Neural cell (in vitro differentiated cells): ENCODE results near the gene SCRG1. TPM values are rescaled to one million over a fixed set of nuclear protein-coding genes. Genes with fewer than 3 reads are reported as not detected.

Experiments used
- H2AFZ ChIP-seq: fragments of 200-600, 300-800 bp; sonication (generic), shearing (Covaris generic); 2 replicates; pipeline ENCODE4 v1.6.0; 2014; ENCODE audit warnings: low read depth, mild to moderate bottlenecking, antibody characterized with exemption, low read length, moderate library complexity
- H3F3A ChIP-seq: fragments of 200-600 bp; shearing (Covaris generic); 2 replicates; pipeline ENCODE4 v1.6.1; 2016; ENCODE audit warnings: mild to moderate bottlenecking, moderate library complexity, mixed read lengths, antibody characterized with exemption, low read length; ENCODE audit not compliant: insufficient read depth, poor library complexity, severe bottlenecking
- H3K27ac ChIP-seq: fragments of 200-600, 300-800 bp; sonication (generic), shearing (Covaris generic); 2 replicates; pipeline ENCODE4 v1.5.1; 2014; ENCODE audit warnings: mild to moderate bottlenecking, low read length, moderate library complexity
- H3K27me3 ChIP-seq: fragments of 300-800, 200-600 bp; sonication (generic), shearing (Covaris generic); 2 replicates; pipeline ENCODE4 v1.6.0; 2014; ENCODE audit warnings: mild to moderate bottlenecking, low read depth, low read length, moderate library complexity; ENCODE audit not compliant: insufficient read depth
- H3K36me3 ChIP-seq: fragments of 300-800, 200-600 bp; sonication (generic), shearing (Covaris generic); 2 replicates; pipeline ENCODE4 v1.5.1; 2014; ENCODE audit warnings: mild to moderate bottlenecking, antibody characterized with exemption, low read length, moderate library complexity; ENCODE audit not compliant: insufficient read depth
- H3K4me2 ChIP-seq: fragments of 300-800, 200-600 bp; sonication (generic), shearing (Covaris generic); 2 replicates; pipeline ENCODE4 v1.6.0; 2014; ENCODE audit warnings: mild to moderate bottlenecking, low read length
- H3K4me3 ChIP-seq: fragments of 300-800, 200-600 bp; sonication (generic), shearing (Covaris generic); 2 replicates; pipeline ENCODE4 v1.5.1; 2014; ENCODE audit warnings: mild to moderate bottlenecking, low read length, moderate library complexity
- H3K79me2 ChIP-seq: fragments of 200-600 bp; shearing (Covaris generic); replicated peaks from 2 replicates; pipeline ENCODE4 v1.6.0; 2014; ENCODE audit warnings: mild to moderate bottlenecking, low read length, moderate library complexity; ENCODE audit not compliant: insufficient read depth
- H3K9ac ChIP-seq: fragments of 300-800, 200-600 bp; sonication (generic), shearing (Covaris generic); 2 replicates; pipeline ENCODE4 v1.6.1; 2016; ENCODE audit warnings: mild to moderate bottlenecking, low read length, mixed read lengths
- H3K9me2 ChIP-seq: fragments of 200-600 bp; shearing (Covaris generic); 2 replicates; pipeline ENCODE4 v1.6.1; 2016; ENCODE audit warnings: mild to moderate bottlenecking, low read length, mixed read lengths; ENCODE audit not compliant: insufficient read depth
- H3K9me3 ChIP-seq: fragments of 200-600, 300-800 bp; sonication (generic), shearing (Covaris generic); 2 replicates; pipeline ENCODE4 v1.6.1; 2016; ENCODE audit warnings: mild to moderate bottlenecking, mixed run types, low read length, moderate library complexity, mixed read lengths
- H4K20me1 ChIP-seq: fragments of 200-600 bp; shearing (Covaris generic); 2 replicates; pipeline ENCODE4 v1.6.1; 2016; ENCODE audit warnings: mild to moderate bottlenecking, mixed run types; ENCODE audit not compliant: insufficient read depth
- EP300 ChIP-seq: fragments of 450-650 bp; conservative IDR thresholded peaks from 2 replicates; pipeline ENCODE4 v1.6.1; 2014; ENCODE audit warnings: antibody characterized with exemption, mild to moderate bottlenecking, moderate library complexity; ENCODE audit not compliant: poor library complexity, severe bottlenecking
- EZH2 ChIP-seq: fragments of 200-600, 300-800 bp; shearing (Covaris generic), sonication (generic); IDR thresholded peaks from 2 replicates; pipeline ENCODE4 v1.6.1; 2014; ENCODE audit warnings: antibody characterized with exemption, low read length, borderline replicate concordance, mild to moderate bottlenecking; ENCODE audit not compliant: insufficient read depth, poor library complexity, severe bottlenecking
- MXI1 ChIP-seq: fragments of 450-650 bp; conservative IDR thresholded peaks from 2 replicates; pipeline ENCODE4 v1.6.1; 2014; ENCODE audit warnings: antibody characterized with exemption, mild to moderate bottlenecking; ENCODE audit not compliant: poor library complexity, severe bottlenecking
- POLR2AphosphoS5 ChIP-seq: IDR thresholded peaks from 2 replicates; pipeline ENCODE4 v1.6.1; 2012
- RAD21 ChIP-seq: fragments of 450-650 bp; conservative IDR thresholded peaks from 2 replicates; pipeline ENCODE4 v1.6.1; 2014; ENCODE audit warnings: antibody characterized with exemption, mild to moderate bottlenecking, moderate library complexity
- SMC3 ChIP-seq: fragments of 450-650 bp; conservative IDR thresholded peaks from 2 replicates; pipeline ENCODE4 v1.6.1; 2014; ENCODE audit warnings: antibody characterized with exemption, mild to moderate bottlenecking, moderate library complexity; ENCODE audit not compliant: poor library complexity
- TAF1 ChIP-seq: IDR thresholded peaks from 2 replicates; pipeline ENCODE4 v1.6.1; 2012; ENCODE audit warnings: low read depth
- polyA plus RNA-seq: library from polyadenylated mRNA; depleted of rRNA; stranded (reverse); fragments of >200 nt; gene quantifications from 2 replicates; pipeline ENCODE4 v1.2.3, GENCODE V29; 2014
- TF ChIP-seq, protein P1 (sequence below): IDR thresholded peaks from 2 replicates; pipeline ENCODE4 v1.6.1; 2012; ENCODE audit warnings: borderline replicate concordance
- TF ChIP-seq, protein P2 (sequence below): fragments of 450-650 bp; IDR thresholded peaks from 2 replicates; pipeline ENCODE4 v1.5.1; 2014; ENCODE audit warnings: antibody characterized with exemption, mild to moderate bottlenecking, moderate library complexity; ENCODE audit not compliant: poor library complexity, severe bottlenecking

Gene SCRG1
- polyA plus RNA-seq, 1 donor from 2014 or later, result 0.42 TPM

DNA sequence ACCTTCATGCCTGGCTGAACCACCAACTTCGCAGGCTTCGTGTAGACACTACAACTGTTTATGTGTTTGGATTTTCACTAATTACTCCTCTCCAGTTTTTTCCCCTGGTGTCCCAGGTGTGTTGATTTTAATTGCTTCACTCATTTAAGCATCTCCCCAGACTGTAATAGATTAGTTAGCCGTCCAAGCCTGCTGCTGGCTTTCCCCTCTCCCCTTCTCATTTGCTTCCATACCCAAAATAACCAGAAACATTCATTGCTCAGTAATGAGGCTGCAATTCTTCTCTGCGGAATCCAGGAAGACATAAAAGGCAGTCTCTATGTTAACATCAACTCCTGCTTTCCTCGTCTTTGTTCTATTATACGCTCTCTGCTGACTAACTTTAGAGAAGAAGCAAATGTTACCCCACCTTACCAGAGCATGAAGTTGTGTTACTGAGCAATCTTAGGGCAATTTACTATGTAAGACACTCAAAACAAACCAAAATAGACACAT is 37.9 kb upstream of the SCRG1 start:
- TF ChIP-seq RAD21 (no peak), EZH2 (no peak), TAF1 (no peak)
- TF ChIP-seq, protein P1, sequence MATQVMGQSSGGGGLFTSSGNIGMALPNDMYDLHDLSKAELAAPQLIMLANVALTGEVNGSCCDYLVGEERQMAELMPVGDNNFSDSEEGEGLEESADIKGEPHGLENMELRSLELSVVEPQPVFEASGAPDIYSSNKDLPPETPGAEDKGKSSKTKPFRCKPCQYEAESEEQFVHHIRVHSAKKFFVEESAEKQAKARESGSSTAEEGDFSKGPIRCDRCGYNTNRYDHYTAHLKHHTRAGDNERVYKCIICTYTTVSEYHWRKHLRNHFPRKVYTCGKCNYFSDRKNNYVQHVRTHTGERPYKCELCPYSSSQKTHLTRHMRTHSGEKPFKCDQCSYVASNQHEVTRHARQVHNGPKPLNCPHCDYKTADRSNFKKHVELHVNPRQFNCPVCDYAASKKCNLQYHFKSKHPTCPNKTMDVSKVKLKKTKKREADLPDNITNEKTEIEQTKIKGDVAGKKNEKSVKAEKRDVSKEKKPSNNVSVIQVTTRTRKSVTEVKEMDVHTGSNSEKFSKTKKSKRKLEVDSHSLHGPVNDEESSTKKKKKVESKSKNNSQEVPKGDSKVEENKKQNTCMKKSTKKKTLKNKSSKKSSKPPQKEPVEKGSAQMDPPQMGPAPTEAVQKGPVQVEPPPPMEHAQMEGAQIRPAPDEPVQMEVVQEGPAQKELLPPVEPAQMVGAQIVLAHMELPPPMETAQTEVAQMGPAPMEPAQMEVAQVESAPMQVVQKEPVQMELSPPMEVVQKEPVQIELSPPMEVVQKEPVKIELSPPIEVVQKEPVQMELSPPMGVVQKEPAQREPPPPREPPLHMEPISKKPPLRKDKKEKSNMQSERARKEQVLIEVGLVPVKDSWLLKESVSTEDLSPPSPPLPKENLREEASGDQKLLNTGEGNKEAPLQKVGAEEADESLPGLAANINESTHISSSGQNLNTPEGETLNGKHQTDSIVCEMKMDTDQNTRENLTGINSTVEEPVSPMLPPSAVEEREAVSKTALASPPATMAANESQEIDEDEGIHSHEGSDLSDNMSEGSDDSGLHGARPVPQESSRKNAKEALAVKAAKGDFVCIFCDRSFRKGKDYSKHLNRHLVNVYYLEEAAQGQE, result no peak
- Histone ChIP-seq H3K36me3 (no peaks in the 10 kb centered on the region), H3F3A (no peaks in the 10 kb centered on the region), H2AFZ (no peak overlapping the region), H3K4me2 (no peak overlapping the region), H3K4me3 (no peak overlapping the region), H3K9me2 (no peaks in the 10 kb centered on the region), H3K79me2 (no peaks in the 10 kb centered on the region), H3K27ac (no peak overlapping the region), H3K9ac (no peak overlapping the region), H4K20me1 (no peaks in the 10 kb centered on the region), H3K27me3 (no peaks in the 10 kb centered on the region), H3K9me3 (no peaks in the 10 kb centered on the region)

DNA sequence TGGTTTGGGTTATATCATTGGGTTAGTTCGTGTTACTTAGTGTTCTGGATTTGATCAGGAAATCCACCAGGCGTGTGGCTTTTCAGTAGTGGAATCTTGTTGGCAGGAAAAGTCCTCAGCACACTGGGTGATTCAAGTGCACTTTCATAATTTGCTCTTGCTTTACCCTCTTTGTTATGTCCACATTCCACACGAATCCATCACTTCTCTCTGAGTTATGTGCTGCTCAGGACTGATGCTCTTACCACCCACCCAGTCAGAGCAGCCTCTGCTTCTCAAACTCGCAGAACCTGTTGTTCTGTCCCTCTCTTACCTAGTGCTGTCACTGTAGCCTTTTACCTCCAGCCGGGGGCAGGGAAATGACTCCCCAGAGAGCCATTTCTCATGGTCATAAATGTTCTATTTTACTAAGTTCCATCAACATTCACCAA is 37.2 kb upstream of the SCRG1 start:
- Histone ChIP-seq H2AFZ (no peak overlapping the region), H3K27me3 (no peaks in the 10 kb centered on the region), H3K36me3 (no peaks in the 10 kb centered on the region), H3K9me2 (no peaks in the 10 kb centered on the region), H3K4me3 (no peak overlapping the region), H3K9ac (no peak overlapping the region), H4K20me1 (no peaks in the 10 kb centered on the region), H3F3A (no peaks in the 10 kb centered on the region), H3K79me2 (no peaks in the 10 kb centered on the region), H3K9me3 (no peaks in the 10 kb centered on the region), H3K4me2 (no peak overlapping the region), H3K27ac (no peak overlapping the region)
- TF ChIP-seq POLR2AphosphoS5 (no peak), EP300 (no peak), EZH2 (no peak), SMC3 (no peak), MXI1 (no peak), RAD21 (no peak)
- TF ChIP-seq, protein P1, result no peak
- TF ChIP-seq, protein P2, sequence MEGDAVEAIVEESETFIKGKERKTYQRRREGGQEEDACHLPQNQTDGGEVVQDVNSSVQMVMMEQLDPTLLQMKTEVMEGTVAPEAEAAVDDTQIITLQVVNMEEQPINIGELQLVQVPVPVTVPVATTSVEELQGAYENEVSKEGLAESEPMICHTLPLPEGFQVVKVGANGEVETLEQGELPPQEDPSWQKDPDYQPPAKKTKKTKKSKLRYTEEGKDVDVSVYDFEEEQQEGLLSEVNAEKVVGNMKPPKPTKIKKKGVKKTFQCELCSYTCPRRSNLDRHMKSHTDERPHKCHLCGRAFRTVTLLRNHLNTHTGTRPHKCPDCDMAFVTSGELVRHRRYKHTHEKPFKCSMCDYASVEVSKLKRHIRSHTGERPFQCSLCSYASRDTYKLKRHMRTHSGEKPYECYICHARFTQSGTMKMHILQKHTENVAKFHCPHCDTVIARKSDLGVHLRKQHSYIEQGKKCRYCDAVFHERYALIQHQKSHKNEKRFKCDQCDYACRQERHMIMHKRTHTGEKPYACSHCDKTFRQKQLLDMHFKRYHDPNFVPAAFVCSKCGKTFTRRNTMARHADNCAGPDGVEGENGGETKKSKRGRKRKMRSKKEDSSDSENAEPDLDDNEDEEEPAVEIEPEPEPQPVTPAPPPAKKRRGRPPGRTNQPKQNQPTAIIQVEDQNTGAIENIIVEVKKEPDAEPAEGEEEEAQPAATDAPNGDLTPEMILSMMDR, result no peak
